SK-N-SH (cell line): ENCODE data around the gene WDTC1. TPM values are rescaled to one million over a fixed set of nuclear protein-coding genes. Genes with fewer than 3 reads are reported as not detected.
"Not testable (repeated sequence)": the region's sequence is repeated elsewhere in the genome, so short reads cannot be mapped to it uniquely, and the experiment has no call there.

ENCODE experiments used
- CTCF ChIA-PET: fragments of 300-600, 350-600 bp; formaldehyde crosslinking; extraction: SDS; loops from one replicate; lab custom pipeline; 2021; lab: Yijun Ruan, JAX
- POLR2A ChIA-PET: fragments of 350-600 bp; sonication (Branson Sonifier 250); formaldehyde crosslinking; extraction: SDS; loops from one replicate; lab custom pipeline; 2020; ENCODE audit warnings: antibody characterized with exemption, inconsistent platforms; lab: Yijun Ruan, JAX
- DNase-seq: peaks from one replicate; pipeline ENCODE4 v3.0.0; 2012
- H2AFZ ChIP-seq: fragments of 200-600 bp; sonication (generic); 2 replicates; pipeline ENCODE4 v1.8.1; 2016; ENCODE audit warnings: antibody characterized with exemption, mild to moderate bottlenecking, low read depth
- H3F3A ChIP-seq: fragments of 200-600 bp; sonication (generic); replicated peaks from 2 replicates; pipeline ENCODE3; 2016; ENCODE audit warnings: antibody characterized with exemption, mild to moderate bottlenecking; ENCODE audit not compliant: insufficient read depth
- H3K27ac ChIP-seq, 2 experiments: fragments of 200-500 bp in 1 of 2; fragments of 200-600 bp in 1 of 2; sonication (Bioruptor generic) in 1 of 2; sonication (generic), shearing (Covaris generic) in 1 of 2; 2 replicates each; pipeline versions ENCODE4 v1.5.1 to v1.6.1; 2014 to 2016; ENCODE audit warnings: low read depth in 2 of 2, inconsistent platforms in 1 of 2, low read length in 1 of 2, mild to moderate bottlenecking in 1 of 2, mixed read lengths in 1 of 2
- H3K27me3 ChIP-seq: fragments of 200-600 bp; sonication (generic), shearing (Covaris generic); 2 replicates; pipeline ENCODE4 v1.6.1; 2016; ENCODE audit warnings: mixed run types; ENCODE audit not compliant: insufficient read depth
- H3K36me3 ChIP-seq, 2 experiments: fragments of 200-500 bp in 1 of 2; fragments of 200-600 bp in 1 of 2; sonication (Bioruptor generic) in 1 of 2; sonication (generic) in 1 of 2; replicated peaks in 1 of 2; 2 replicates each; pipeline versions ENCODE3 to v1.5.1; 2014 to 2016; ENCODE audit warnings: low read length in 1 of 2, mild to moderate bottlenecking in 1 of 2; ENCODE audit not compliant: insufficient read depth in 2 of 2, control insufficient read depth in 1 of 2
- H3K4me1 ChIP-seq, 2 experiments: fragments of 200-500 bp in 1 of 2; fragments of 200-600 bp in 1 of 2; sonication (Bioruptor generic) in 1 of 2; sonication (generic), shearing (Covaris generic) in 1 of 2; 2 replicates each; pipeline versions ENCODE4 v1.5.1 to v1.6.1; 2014 to 2016; ENCODE audit warnings: low read depth in 1 of 2, low read length in 1 of 2, mixed run types in 1 of 2; ENCODE audit not compliant: insufficient read depth in 2 of 2, control insufficient read depth in 1 of 2
- H3K4me2 ChIP-seq: fragments of 200-600 bp; sonication (generic), shearing (Covaris generic); 2 replicates; pipeline ENCODE4 v1.6.1; 2017; ENCODE audit warnings: mixed run types
- H3K4me3 ChIP-seq, 2 experiments: fragments of 200-500 bp in 1 of 2; fragments of 200-600 bp in 1 of 2; sonication (Bioruptor generic) in 1 of 2; sonication (generic), shearing (Covaris generic) in 1 of 2; 2 replicates each; pipeline versions ENCODE4 v1.5.1 to v1.8.1; 2014 to 2016; ENCODE audit warnings: low read depth in 2 of 2, inconsistent platforms in 1 of 2, low read length in 1 of 2, mild to moderate bottlenecking in 1 of 2, mixed read lengths in 1 of 2, moderate library complexity in 1 of 2
- H3K79me2 ChIP-seq: fragments of 200-600 bp; sonication (generic); 2 replicates; pipeline ENCODE4 v1.8.1; 2017; ENCODE audit warnings: mild to moderate bottlenecking; ENCODE audit not compliant: insufficient read depth
- H3K9ac ChIP-seq: fragments of 200-600 bp; sonication (generic); 2 replicates; pipeline ENCODE4 v1.6.1; 2017; ENCODE audit warnings: mixed run types
- H3K9me2 ChIP-seq: fragments of 200-600 bp; sonication (generic); 2 replicates; pipeline ENCODE4 v1.6.1; 2017; ENCODE audit warnings: mixed run types
- H3K9me3 ChIP-seq: fragments of 200-600 bp; sonication (generic); 2 replicates; pipeline ENCODE4 v1.6.1; 2017; ENCODE audit warnings: mixed run types, mild to moderate bottlenecking, moderate library complexity
- H4K20me1 ChIP-seq: fragments of 200-600 bp; sonication (generic); 2 replicates; pipeline ENCODE4 v1.6.1; 2017; ENCODE audit warnings: mild to moderate bottlenecking, mixed run types; ENCODE audit not compliant: insufficient read depth
- CHD2 ChIP-seq: fragments of 150-350 bp; IDR thresholded peaks from 2 replicates; pipeline ENCODE4 v1.6.1; 2018; ENCODE audit warnings: low read length; ENCODE audit not compliant: partially characterized antibody
- CTCF ChIP-seq: fragments of 200-600 bp; sonication (generic); IDR thresholded peaks from 2 replicates; pipeline ENCODE4 v1.6.1; 2017; ENCODE audit warnings: antibody characterized with exemption, mild to moderate bottlenecking, moderate library complexity
- RAD21 ChIP-seq: IDR thresholded peaks from 2 replicates; pipeline ENCODE4 v1.6.1; 2012; ENCODE audit warnings: mild to moderate bottlenecking, low read length
- REST ChIP-seq: IDR thresholded peaks from 2 replicates; pipeline ENCODE4 v1.6.1; 2012; ENCODE audit warnings: mild to moderate bottlenecking, low read depth, low read length, moderate library complexity
- SMC3 ChIP-seq: IDR thresholded peaks from 2 replicates; pipeline ENCODE4 v1.6.1; 2012; ENCODE audit warnings: low read depth, low read length, improper control_type of control experiment
- USF1 ChIP-seq: IDR thresholded peaks from 2 replicates; pipeline ENCODE4 v1.4.0; 2012; ENCODE audit warnings: low read depth, borderline replicate concordance
- WGBS: methylation state at CpG from one replicate; pipeline ENCODE4 v1.1.6; 2017; ENCODE audit warnings: low lambda C conversion rate; 5-methylcytosine and 5-hydroxymethylcytosine counted together
- polyA plus RNA-seq, 3 experiments: library from polyadenylated mRNA; depleted of rRNA; stranded (reverse); fragments of >200 nt; gene quantifications; 2 replicates each; pipeline ENCODE4 v1.2.3, GENCODE V29; 2012

WDTC1 gene
- polyA plus RNA-seq, 1 of the 3 experiments (the other 2 are of a cell fraction): 12.0 TPM

DNA sequence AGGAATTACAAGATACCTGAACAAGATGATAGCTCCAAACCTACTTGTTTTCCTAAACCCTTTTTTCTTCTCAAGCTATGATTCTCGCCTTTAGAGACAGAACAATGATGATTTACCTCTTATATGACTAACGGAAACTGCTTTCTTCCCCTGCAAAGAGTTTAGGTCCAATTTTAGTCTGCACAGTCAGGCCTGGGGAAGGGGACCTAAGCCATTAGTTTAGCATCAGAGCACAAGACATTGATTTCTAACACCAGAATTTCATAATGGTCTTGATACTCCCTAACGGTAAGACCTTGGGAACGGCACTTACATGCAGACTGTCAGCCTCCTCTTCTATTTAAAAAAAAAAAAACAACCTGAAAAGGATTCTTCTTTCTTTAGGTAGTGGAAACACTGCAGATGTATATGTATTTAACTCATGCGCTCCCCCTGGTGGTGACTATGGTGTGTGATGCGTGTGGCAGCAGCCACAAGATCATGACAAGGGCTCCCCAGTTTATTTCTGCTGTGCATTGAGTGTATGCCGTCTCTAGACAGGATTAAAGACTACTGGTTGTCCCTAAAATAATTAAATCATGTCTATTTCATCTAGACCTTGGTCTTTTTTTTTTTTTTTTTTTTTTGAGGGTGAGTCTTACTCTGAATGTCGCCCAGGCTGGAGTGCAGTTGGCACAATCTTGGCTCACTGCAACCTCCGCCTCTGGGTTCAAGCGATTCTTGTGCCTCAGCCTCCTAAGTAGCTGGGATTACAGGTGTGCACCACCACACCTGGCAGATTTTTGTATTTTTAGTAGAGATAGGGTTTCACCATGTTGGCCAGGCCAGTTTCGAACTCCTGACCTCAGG is 50.2 kb downstream of the WDTC1 start:
- no peaks in the 10 kb centered on the region for H3K79me2 ChIP-seq
- POLR2A ChIA-PET: no interaction called here
- TF ChIP-seq SMC3: peak; percentile 89
- peak; percentile 80 for TF ChIP-seq RAD21
- TF ChIP-seq REST: no peak
- peak; percentile 90 for TF ChIP-seq CTCF
- TF ChIP-seq, all 33 proteins: peak for 3
- H3K27me3 ChIP-seq: no peaks in the 10 kb centered on the region
- H3F3A ChIP-seq: no peaks in the 10 kb centered on the region
- H3K4me1 ChIP-seq: no peaks in the 10 kb centered on the region
- WGBS: 38% methylated on average over 11 of the region's 11 CpGs
- H3K4me2 ChIP-seq: no peak overlapping the region
- no peaks in the 10 kb centered on the region for H3K9me3 ChIP-seq
- CTCF ChIA-PET: interaction anchor here (0.6 to 12.2 kb wide), 52 partner anchors 10 to 427 kb away, joined by 3 to 149 read pairs (median 4); partner anchors contain the start of genes SLC9A1 and SYTL1
- no peak overlapping the region; a peak in 1 of 4 replicates for H3K4me3 ChIP-seq
- H2AFZ ChIP-seq: no peak overlapping the region
- H3K27ac ChIP-seq: no peak overlapping the region
- no peak overlapping the region for H3K9ac ChIP-seq
- peaks cover 4 to 5% of the 10 kb centered on the region in 2 experiments for H3K36me3 ChIP-seq
- no peaks in the 10 kb centered on the region for H4K20me1 ChIP-seq
- DNase-seq: peak; percentile 84
- no peaks in the 10 kb centered on the region for H3K9me2 ChIP-seq

GRCh38 chr1:27285274-27285660 is 50.8 kb downstream of the WDTC1 start:
- no peaks in the 10 kb centered on the region for H3K9me3 ChIP-seq
- no peaks in the 10 kb centered on the region for H3K27me3 ChIP-seq
- no peak overlapping the region for H3K4me3 ChIP-seq
- H4K20me1 ChIP-seq: no peaks in the 10 kb centered on the region
- H3K9ac ChIP-seq: no peak overlapping the region
- 63% methylated on average over 2 of the region's 2 CpGs for WGBS
- H3K36me3 ChIP-seq: peaks cover 4 to 5% of the 10 kb centered on the region in 2 experiments
- no peaks in the 10 kb centered on the region for H3F3A ChIP-seq
- no peaks in the 10 kb centered on the region for H3K9me2 ChIP-seq
- no peaks in the 10 kb centered on the region for H3K4me1 ChIP-seq
- ChIA-PET POLR2A (no interaction called here), CTCF (interaction anchor here (0.6 to 12.2 kb wide), 18 partner anchors 12 to 428 kb away, joined by 3 to 149 read pairs (median 6); partner anchors contain the start of gene SLC9A1)
- no peak overlapping the region for H3K4me2 ChIP-seq
- H2AFZ ChIP-seq: no peak overlapping the region
- H3K79me2 ChIP-seq: no peaks in the 10 kb centered on the region
- no peak for DNase-seq
- H3K27ac ChIP-seq: no peak overlapping the region
- TF ChIP-seq USF1 (no peak), CHD2 (no peak)

DNA sequence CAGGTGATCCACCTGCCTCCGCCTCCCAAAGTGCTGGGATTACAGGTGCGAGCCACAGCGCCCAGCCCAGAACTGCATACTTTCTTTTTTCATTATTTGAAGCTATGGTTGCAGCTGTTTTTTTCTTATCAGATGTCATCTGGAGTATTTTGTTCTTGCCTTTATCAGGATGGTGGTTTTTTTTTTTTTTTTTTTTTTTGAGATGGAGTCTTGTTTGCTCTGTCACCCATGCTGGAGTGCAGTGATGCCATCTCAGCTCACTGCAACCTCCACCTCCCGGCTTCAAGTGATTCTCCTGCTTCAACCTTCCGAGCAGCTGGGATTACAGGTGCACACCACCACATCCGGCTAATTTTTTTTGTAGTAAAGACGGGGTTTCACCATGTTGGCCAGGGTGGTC is 51.4 kb downstream of the WDTC1 start:
- H3K27ac ChIP-seq, H3K4me3 ChIP-seq, H3K9me2 ChIP-seq, H3K4me2 ChIP-seq, H3K79me2 ChIP-seq, DNase-seq, H3K36me3 ChIP-seq, H3K9ac ChIP-seq, H3K4me1 ChIP-seq, H4K20me1 ChIP-seq, H3F3A ChIP-seq, POLR2A ChIA-PET, H3K27me3 ChIP-seq, H3K9me3 ChIP-seq, H2AFZ ChIP-seq: not testable (repeated sequence)
- CTCF ChIA-PET: interaction anchor here (0.6 to 12.2 kb wide), 15 partner anchors 12 to 318 kb away, joined by 3 to 149 read pairs (median 7); no protein-coding TSS in a partner anchor
- 88% methylated on average over 7 of the region's 7 CpGs for WGBS

DNA sequence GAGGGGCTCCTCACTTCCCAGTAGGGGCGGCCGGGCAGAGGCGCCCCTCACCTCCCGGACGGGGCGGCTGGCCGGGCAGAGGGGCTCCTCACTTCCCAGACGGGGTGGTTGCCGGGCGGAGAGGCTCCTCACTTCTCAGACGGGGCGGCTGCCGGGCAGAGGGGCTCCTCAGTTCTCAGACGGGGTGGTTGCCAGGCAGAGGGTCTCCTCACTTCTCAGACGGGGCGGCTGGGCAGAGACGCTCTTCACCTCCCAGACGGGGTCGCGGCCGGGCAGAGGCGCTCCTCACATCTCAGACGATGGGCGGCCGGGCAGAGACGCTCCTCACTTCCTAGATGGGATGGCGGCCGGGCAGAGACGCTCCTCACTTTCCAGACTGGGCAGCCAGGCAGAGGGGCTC is 54.7 kb downstream of the WDTC1 start:
- H3K4me2 ChIP-seq, H3K27me3 ChIP-seq, H3K9me2 ChIP-seq, H3K9me3 ChIP-seq, H4K20me1 ChIP-seq, H3K79me2 ChIP-seq, H3K4me1 ChIP-seq, H3F3A ChIP-seq, H3K9ac ChIP-seq, H3K36me3 ChIP-seq, CTCF ChIA-PET, H2AFZ ChIP-seq, DNase-seq, POLR2A ChIA-PET, H3K4me3 ChIP-seq, H3K27ac ChIP-seq: not testable (repeated sequence)
- WGBS: 87% methylated on average over 3 of the region's 29 CpGs
